Measurements from ENCODE around the gene ALS2CL.

- TF ChIP-seq TAF1 (IDR thresholded peaks at IDR 0.05; ENCODE audit: borderline replicate concordance, low read depth, low read length) (no peak), POLR2AphosphoS5 (IDR thresholded peaks at IDR 0.05; ENCODE audit: low read depth, low read length) (no peak), POLR2A (IDR thresholded peaks at IDR 0.05; ENCODE audit: low read depth, low read length) (no peak)
Measured at GRCh38 chr3:46711305-46711704, 17.8 kb upstream of the ALS2CL start.

Measured in GM12892 (cell line).